ENCODE measurements around the gene FAR2.
"Not testable (repeated sequence)": the region's sequence is repeated elsewhere in the genome, so short reads cannot be mapped to it uniquely, and the experiment has no call there.

Gene FAR2

GRCh38 chr12:29239336-29239735, 90.3 kb downstream of the FAR2 start:
- no peak overlapping the region for H3K4me3 ChIP-seq (ENCODE audit: low read length)
- no peak overlapping the region for H2AFZ ChIP-seq (ENCODE audit: low read depth, low read length)
- no peaks in the 10 kb centered on the region for H3K27me3 ChIP-seq (ENCODE audit: insufficient read depth, low read length)
- H3K4me1 ChIP-seq (ENCODE audit: insufficient read depth, low read length): no peaks in the 10 kb centered on the region
- no peaks in the 10 kb centered on the region for H3K36me3 ChIP-seq (ENCODE audit: insufficient read depth, low read length)
- no peaks in the 10 kb centered on the region for H3K9me3 ChIP-seq (ENCODE audit: low read length)

DNA sequence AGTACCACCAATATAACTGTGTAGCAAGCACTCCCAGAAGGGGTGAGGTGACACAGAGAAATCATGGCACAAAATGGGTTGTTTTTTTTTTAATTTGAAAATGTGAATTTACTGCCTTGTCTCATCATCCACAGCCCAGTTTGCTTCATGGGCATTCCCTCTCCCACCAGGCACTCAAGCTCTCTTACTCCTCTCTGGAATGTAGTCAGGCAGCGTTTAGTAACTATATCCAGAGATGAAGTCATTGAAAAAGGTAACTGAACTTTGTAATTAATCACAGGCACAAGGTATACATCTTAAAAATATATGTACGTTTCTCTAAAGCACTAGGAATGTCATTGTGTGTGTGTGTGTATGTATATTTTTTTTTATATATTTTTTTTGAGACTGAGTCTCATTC, 91.4 kb downstream of the FAR2 start:
- Histone ChIP-seq H2AFZ (ENCODE audit: low read depth, low read length) (no peak overlapping the region), H3K27me3 (ENCODE audit: insufficient read depth, low read length) (no peaks in the 10 kb centered on the region), H3K4me1 (ENCODE audit: insufficient read depth, low read length) (no peaks in the 10 kb centered on the region), H3K36me3 (ENCODE audit: insufficient read depth, low read length) (no peaks in the 10 kb centered on the region), H3K9me3 (ENCODE audit: low read length) (no peaks in the 10 kb centered on the region), H3K4me3 (ENCODE audit: low read length) (no peak overlapping the region)

GRCh38 chr12:29241821-29242591, 92.9 kb downstream of the FAR2 start:
- Histone ChIP-seq H3K36me3 (ENCODE audit: insufficient read depth, low read length) (no peaks in the 10 kb centered on the region), H3K4me1 (ENCODE audit: insufficient read depth, low read length) (no peaks in the 10 kb centered on the region), H2AFZ (ENCODE audit: low read depth, low read length) (no peak overlapping the region), H3K9me3 (ENCODE audit: low read length) (no peaks in the 10 kb centered on the region), H3K4me3 (ENCODE audit: low read length) (no peak overlapping the region), H3K27me3 (ENCODE audit: insufficient read depth, low read length) (no peaks in the 10 kb centered on the region)

GRCh38 chr12:29242921-29243431, 93.9 kb downstream of the FAR2 start:
- H3K4me3 ChIP-seq (ENCODE audit: low read length): no peak overlapping the region
- no peaks in the 10 kb centered on the region for H3K36me3 ChIP-seq (ENCODE audit: insufficient read depth, low read length)
- no peaks in the 10 kb centered on the region for H3K27me3 ChIP-seq (ENCODE audit: insufficient read depth, low read length)
- H3K4me1 ChIP-seq (ENCODE audit: insufficient read depth, low read length): no peaks in the 10 kb centered on the region
- no peak overlapping the region for H2AFZ ChIP-seq (ENCODE audit: low read depth, low read length)
- no peaks in the 10 kb centered on the region for H3K9me3 ChIP-seq (ENCODE audit: low read length)

DNA sequence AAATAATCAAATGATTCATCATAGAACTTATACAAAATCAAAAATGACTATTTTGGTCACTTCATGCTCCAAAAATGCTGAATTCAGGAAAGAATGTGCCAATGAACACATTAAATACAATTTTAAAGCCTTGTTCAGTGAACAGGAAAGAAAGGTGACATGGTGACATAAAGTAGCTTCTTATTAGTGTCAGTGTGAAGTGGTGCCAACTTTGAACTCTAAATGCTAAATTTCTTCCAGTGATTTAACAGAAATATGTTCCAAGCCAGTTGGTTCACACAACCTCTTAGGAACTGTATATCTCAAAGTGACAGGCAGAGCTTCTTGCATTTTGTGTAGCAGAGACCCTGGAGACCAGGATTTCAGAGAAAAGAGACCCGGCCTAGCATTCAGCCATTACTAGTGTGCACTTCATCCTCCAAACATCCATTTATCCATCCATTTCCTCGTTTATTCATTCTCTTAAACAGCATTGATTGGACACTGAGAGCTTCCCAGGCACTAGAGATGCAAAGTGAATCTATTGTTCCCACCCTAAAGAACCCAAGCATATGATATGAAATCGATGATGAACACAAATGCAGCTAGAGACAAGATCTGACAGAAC, 95.2 kb downstream of the FAR2 start:
- Histone ChIP-seq H3K4me3 (ENCODE audit: low read length) (no peak overlapping the region), H3K4me1 (ENCODE audit: insufficient read depth, low read length) (no peaks in the 10 kb centered on the region), H2AFZ (ENCODE audit: low read depth, low read length) (no peak overlapping the region), H3K9me3 (ENCODE audit: low read length) (no peaks in the 10 kb centered on the region), H3K36me3 (ENCODE audit: insufficient read depth, low read length) (no peaks in the 10 kb centered on the region), H3K27me3 (ENCODE audit: insufficient read depth, low read length) (no peaks in the 10 kb centered on the region)

DNA sequence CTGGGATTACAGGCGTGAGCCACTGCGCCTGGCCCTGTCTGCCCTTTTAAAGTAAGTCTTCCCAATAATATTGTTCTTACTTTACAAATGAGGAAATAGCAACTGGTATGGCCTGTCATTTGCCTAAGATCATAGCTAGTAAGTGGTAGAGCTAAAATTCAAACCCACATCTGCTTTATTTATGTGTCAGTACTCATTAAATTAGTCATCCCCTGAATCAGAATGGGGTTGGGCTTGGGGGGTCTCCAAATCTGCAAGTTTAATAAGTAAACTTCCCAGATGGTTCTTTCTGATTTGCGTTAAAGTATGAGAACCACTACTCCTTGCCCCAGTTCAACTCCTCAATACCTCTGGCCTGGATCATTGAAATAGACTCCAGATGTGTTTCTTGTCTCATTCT, 96.2 kb downstream of the FAR2 start:
- Histone ChIP-seq H3K27me3 (ENCODE audit: insufficient read depth, low read length) (no peaks in the 10 kb centered on the region), H3K4me3 (ENCODE audit: low read length) (no peak overlapping the region), H2AFZ (ENCODE audit: low read depth, low read length) (no peak overlapping the region), H3K36me3 (ENCODE audit: insufficient read depth, low read length) (no peaks in the 10 kb centered on the region), H3K4me1 (ENCODE audit: insufficient read depth, low read length) (no peaks in the 10 kb centered on the region), H3K9me3 (ENCODE audit: low read length) (no peaks in the 10 kb centered on the region)

DNA sequence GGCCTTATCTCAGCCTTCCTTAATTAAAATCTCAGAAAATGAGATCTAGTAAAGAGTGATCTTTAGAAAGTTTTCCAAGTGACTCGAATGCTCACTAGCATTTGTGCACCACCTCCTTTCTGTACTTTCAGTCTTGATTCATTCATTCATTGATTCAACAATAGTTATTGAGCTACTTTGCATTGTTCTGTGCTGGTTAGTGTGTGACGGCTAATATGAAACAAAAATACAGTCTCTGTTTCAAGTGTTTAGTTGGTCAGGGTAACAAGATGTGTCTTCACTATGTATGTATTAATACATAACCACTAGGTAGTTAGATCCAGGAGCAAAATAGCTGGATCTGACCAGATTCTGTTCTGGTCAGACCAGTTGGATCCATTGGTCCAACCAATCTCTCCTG, 100.9 kb downstream of the FAR2 start:
- Histone ChIP-seq H2AFZ (ENCODE audit: low read depth, low read length) (no peak overlapping the region), H3K9me3 (ENCODE audit: low read length) (no peaks in the 10 kb centered on the region), H3K4me3 (ENCODE audit: low read length) (no peak overlapping the region), H3K4me1 (ENCODE audit: insufficient read depth, low read length) (no peaks in the 10 kb centered on the region), H3K27me3 (ENCODE audit: insufficient read depth, low read length) (no peaks in the 10 kb centered on the region), H3K36me3 (ENCODE audit: insufficient read depth, low read length) (no peaks in the 10 kb centered on the region)

DNA sequence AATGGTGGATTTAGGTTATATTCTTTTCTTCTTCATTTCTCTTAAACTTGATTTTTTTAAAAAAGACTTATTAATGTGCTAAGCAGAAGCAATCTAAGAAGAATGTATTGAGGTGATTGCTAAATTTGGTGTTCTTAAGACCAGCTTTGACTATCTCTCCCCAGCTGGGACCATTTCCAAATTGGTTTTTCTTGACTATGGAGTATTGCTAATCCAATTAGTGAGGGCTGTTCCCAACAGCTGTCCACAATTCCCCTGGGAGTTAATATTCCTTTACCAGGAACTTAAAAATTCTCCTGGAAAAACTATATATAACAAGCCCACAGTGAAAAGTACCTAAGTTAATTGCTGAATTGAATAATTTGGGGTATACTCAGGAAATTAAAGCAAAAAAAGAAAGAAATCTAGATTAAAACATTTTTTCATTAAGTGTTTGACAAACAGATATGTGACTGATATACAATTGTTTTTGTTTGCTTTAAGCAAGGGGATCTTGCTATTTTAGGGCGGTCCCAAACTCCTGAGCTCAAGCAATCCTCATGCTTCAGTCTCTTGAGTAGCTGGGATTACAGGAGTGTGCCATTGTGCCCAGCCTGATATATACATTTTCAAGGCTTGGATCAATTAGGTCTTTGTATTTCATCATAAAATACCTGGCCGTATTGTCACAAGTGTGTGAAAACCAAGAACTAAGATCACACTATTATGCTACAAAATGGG, 105.0 kb downstream of the FAR2 start:
- H3K36me3 ChIP-seq (ENCODE audit: insufficient read depth, low read length): no peaks in the 10 kb centered on the region
- H3K4me1 ChIP-seq (ENCODE audit: insufficient read depth, low read length): no peaks in the 10 kb centered on the region
- H3K9me3 ChIP-seq (ENCODE audit: low read length): no peaks in the 10 kb centered on the region
- H3K4me3 ChIP-seq (ENCODE audit: low read length): no peak overlapping the region
- H2AFZ ChIP-seq (ENCODE audit: low read depth, low read length): no peak overlapping the region
- no peaks in the 10 kb centered on the region for H3K27me3 ChIP-seq (ENCODE audit: insufficient read depth, low read length)

GRCh38 chr12:29255042-29255441, 106.0 kb downstream of the FAR2 start:
- H3K4me1 ChIP-seq (ENCODE audit: insufficient read depth, low read length): no peaks in the 10 kb centered on the region
- no peak overlapping the region for H3K4me3 ChIP-seq (ENCODE audit: low read length)
- no peaks in the 10 kb centered on the region for H3K9me3 ChIP-seq (ENCODE audit: low read length)
- no peaks in the 10 kb centered on the region for H3K27me3 ChIP-seq (ENCODE audit: insufficient read depth, low read length)
- H3K36me3 ChIP-seq (ENCODE audit: insufficient read depth, low read length): no peaks in the 10 kb centered on the region
- H2AFZ ChIP-seq (ENCODE audit: low read depth, low read length): no peak overlapping the region

DNA sequence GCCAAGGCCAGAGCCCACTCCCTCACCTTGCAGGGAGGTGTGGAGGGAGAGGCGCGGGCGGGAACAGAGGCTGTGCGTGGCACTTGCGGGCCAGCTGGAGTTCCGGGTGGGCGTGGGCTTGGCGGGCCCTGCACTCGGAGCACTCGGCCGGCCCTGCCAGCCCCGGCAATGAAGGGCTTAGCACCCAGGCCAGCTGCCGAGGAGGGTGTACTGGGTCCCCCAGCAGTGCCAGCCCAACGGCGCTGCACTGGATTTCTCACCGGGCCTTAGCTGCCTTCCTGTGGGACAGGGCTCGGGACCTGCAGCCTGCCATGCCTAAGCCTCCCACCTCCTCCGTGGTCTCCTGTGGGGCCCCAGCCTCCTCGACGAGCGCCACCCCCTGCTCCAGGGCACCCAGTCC, 107.5 kb downstream of the FAR2 start:
- H3K4me3 ChIP-seq (ENCODE audit: low read length): no peak overlapping the region
- H2AFZ ChIP-seq (ENCODE audit: low read depth, low read length): no peak overlapping the region
- H3K9me3 ChIP-seq (ENCODE audit: low read length): no peaks in the 10 kb centered on the region
- H3K4me1 ChIP-seq (ENCODE audit: insufficient read depth, low read length): no peaks in the 10 kb centered on the region
- H3K36me3 ChIP-seq (ENCODE audit: insufficient read depth, low read length): no peaks in the 10 kb centered on the region
- no peaks in the 10 kb centered on the region for H3K27me3 ChIP-seq (ENCODE audit: insufficient read depth, low read length)

DNA sequence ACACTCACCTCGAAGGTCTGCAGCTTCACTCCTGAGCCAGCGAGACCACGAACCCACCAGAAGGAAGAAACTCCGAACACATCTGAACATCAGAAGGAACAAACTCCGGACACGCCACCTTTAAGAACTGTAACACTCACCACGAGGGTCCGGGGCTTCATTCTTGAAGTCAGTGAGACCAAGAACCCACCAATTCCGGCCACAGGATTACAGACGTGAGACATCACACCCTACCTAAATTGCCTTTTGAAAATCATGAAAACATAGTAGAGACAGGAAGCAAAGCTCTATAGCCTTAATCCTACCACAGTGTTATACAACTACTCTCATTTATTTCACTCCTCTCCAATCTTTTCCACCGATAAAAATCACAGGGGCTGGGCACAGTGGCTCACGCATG, 108.6 kb downstream of the FAR2 start:
- not testable (repeated sequence) for H2AFZ ChIP-seq (ENCODE audit: low read depth, low read length); H3K9me3 ChIP-seq (ENCODE audit: low read length); H3K36me3 ChIP-seq (ENCODE audit: insufficient read depth, low read length); H3K27me3 ChIP-seq (ENCODE audit: insufficient read depth, low read length); H3K4me1 ChIP-seq (ENCODE audit: insufficient read depth, low read length); H3K4me3 ChIP-seq (ENCODE audit: low read length)

GRCh38 chr12:29264424-29264823, 115.3 kb downstream of the FAR2 start:
- H3K36me3 ChIP-seq (ENCODE audit: insufficient read depth, low read length): no peaks in the 10 kb centered on the region
- no peaks in the 10 kb centered on the region for H3K4me1 ChIP-seq (ENCODE audit: insufficient read depth, low read length)
- H3K9me3 ChIP-seq (ENCODE audit: low read length): no peaks in the 10 kb centered on the region
- H3K4me3 ChIP-seq (ENCODE audit: low read length): no peak overlapping the region
- no peaks in the 10 kb centered on the region for H3K27me3 ChIP-seq (ENCODE audit: insufficient read depth, low read length)
- no peak overlapping the region for H2AFZ ChIP-seq (ENCODE audit: low read depth, low read length)

DNA sequence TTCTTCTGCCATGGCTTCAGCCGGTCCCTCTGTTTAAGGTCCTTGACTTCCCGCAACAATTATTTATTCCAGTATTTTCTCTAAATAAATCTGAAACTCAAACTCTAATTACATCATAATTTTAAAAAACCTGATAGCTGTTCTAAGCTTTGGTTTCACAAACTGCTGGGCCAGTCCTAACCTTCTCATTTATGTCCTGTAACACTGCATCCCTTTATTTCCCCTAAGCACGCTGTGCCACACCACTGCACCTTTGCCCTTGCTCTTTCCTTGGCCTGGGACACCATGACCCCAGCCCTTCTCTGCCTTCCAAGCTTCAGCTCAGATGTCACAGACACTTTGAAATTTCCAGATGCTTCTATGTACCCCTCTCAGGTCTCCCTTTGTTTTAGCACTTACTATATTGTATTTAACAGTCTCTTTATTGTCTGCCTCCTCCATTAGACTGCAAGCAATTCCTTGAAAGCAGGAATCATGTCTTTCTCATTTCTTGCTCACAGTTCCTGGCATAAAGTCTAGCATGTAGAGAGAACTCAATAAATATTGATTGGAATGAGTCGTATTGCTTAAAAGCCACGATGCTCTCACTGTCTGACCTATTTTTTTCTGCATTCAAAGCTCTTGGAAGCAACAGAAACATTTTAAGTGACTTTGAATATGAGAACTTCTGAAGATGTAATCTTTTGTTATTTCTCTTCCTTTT, 120.8 kb downstream of the FAR2 start:
- no peaks in the 10 kb centered on the region for H3K36me3 ChIP-seq (ENCODE audit: insufficient read depth, low read length)
- no peaks in the 10 kb centered on the region for H3K4me1 ChIP-seq (ENCODE audit: insufficient read depth, low read length)
- H3K27me3 ChIP-seq (ENCODE audit: insufficient read depth, low read length): no peaks in the 10 kb centered on the region
- no peaks in the 10 kb centered on the region for H3K9me3 ChIP-seq (ENCODE audit: low read length)
- H3K4me3 ChIP-seq (ENCODE audit: low read length): no peak overlapping the region
- H2AFZ ChIP-seq (ENCODE audit: low read depth, low read length): no peak overlapping the region
